Ovary (tissue), 9 donors: ENCODE results near the gene ENOX2. TPM values are rescaled to one million over a fixed set of nuclear protein-coding genes. Genes with fewer than 3 reads are reported as not detected.
"Not testable (repeated sequence)": the region's sequence is repeated elsewhere in the genome, so short reads cannot be mapped to it uniquely, and the experiment has no call there.

ENCODE experiments used
- DNase-seq, 5 donors: peaks; one replicate each; pipeline ENCODE4 v3.0.0-alpha.2; 2019 to 2020
- H3K27ac ChIP-seq, 2 donors: fragments of 200-600 bp; one replicate each; pipeline versions ENCODE4 v1.5.1 to v1.8.0; 2019 to 2022
- H3K27me3 ChIP-seq: fragments of 200-600 bp; one replicate; pipeline ENCODE4 v1.8.0; 2022
- H3K36me3 ChIP-seq: fragments of 200-600 bp; sonication (generic); one replicate; pipeline ENCODE4 v1.5.1; 2019
- H3K4me1 ChIP-seq: one replicate; pipeline ENCODE4 v1.8.1; 2013; ENCODE audit warnings: mild to moderate bottlenecking, moderate library complexity; ENCODE audit not compliant: insufficient read depth
- H3K4me3 ChIP-seq: fragments of 200-600 bp; sonication (generic); one replicate; pipeline ENCODE4 v1.5.1; 2017
- H3K9me3 ChIP-seq, 2 donors: fragments of 200-600 bp in 1 of 2; sonication (generic) in 1 of 2; one replicate each; pipeline versions ENCODE4 v1.5.1 to v1.8.1; 2013 to 2019; ENCODE audit warnings: mild to moderate bottlenecking in 1 of 2, moderate library complexity in 1 of 2
- EP300 ChIP-seq: sonication (generic); formaldehyde crosslinking; IDR thresholded peaks from one replicate; pipeline ENCODE4 v1.6.1; 2017; ENCODE audit warnings: antibody characterized with exemption
- POLR2A ChIP-seq: fragments of 450-650 bp; IDR thresholded peaks from one replicate; pipeline ENCODE4 v1.6.1; 2017; ENCODE audit warnings: antibody characterized with exemption, mild to moderate bottlenecking, moderate library complexity
- WGBS, 3 donors: extraction: QIAGEN DNeasy Blood & Tissue Kit in 1 of 3; methylation state at CpG; one replicate each; pipeline versions ENCODE4 v1.1.5 to v1.1.7; 2013 to 2017; 5-methylcytosine and 5-hydroxymethylcytosine counted together
- intact Hi-C, 4 donors: fragments of 100-400 bp; cut with DNase I; formaldehyde crosslinking; loops; one replicate each; pipeline versions ENCODE4 v1.11.0 to v1.15.1; 2022 to 2023
- polyA plus RNA-seq, 2 donors: library from polyadenylated mRNA; stranded (reverse); fragments of 200-250 nt in 1 of 2; fragments of 350-450 nt in 1 of 2; fragmentation: Illumina TruSeq in 1 of 2; extraction: RNeasy Lipid Tissue Mini Kit (QIAGEN cat#74804) in 1 of 2; gene quantifications; one replicate each; pipeline ENCODE4 v1.2.3, GENCODE V29; 2013 to 2014
- total RNA-seq, 7 donors: library from RNA; depleted of rRNA in 2 of 7; stranded (reverse); fragments of >200 nt in 2 of 7; fragmentation: NEBNext Ultra II Directional in 3 of 7; extraction: Animal tissue kit (Norgen Biotek cat#: 25700) in 3 of 7; gene quantifications; one replicate each; pipeline versions ENCODE4 v1.1.0 to v1.2.4, GENCODE V29; 2016 to 2023
- TF ChIP-seq, protein P1 (sequence below), 3 donors: fragments of 450-650 bp in 2 of 3; fragments of 200-600 bp in 1 of 3; IDR thresholded peaks; one replicate each; pipeline versions ENCODE4 v1.5.1 to v1.8.0; 2016 to 2022; ENCODE audit warnings: antibody characterized with exemption in 3 of 3, mild to moderate bottlenecking in 1 of 3
- donor health status: DM: no; HTN: no; CAD: no; lungs with moderate emphysema.
- donor health status: DM: no; HTN: no; CAD: no.
- donor health status: Bipolar disorder and iron deficiency.
- donor health status: DM: yes; HTN: yes; CAD: no.
- donor health status: DM: no; HTN: no; CAD: no.
- donor health status: DM: yes; HTN: yes; CAD: no.

The ENOX2 gene
- total and polyA plus RNA-seq, 9 donors = 5.4 to 17.8 (median 13.1) TPM

DNA sequence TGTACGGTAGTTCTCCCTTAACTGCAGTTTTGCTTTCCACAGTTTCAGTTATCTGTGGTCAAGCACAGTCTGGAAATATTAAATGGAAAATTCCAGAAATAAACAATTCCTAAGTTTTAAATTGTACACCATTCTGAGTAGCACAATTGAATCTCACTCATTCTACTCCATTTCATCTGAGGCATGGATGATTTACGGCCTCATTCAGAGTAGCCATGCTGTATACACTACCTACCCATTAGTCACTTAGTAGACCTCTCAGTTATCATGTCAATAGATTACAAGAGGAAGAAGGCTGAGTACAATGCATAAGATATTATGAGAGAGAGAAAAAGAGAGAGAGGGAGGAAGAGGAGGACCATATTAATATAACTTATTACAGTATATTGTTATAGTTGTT, 77.5 kb downstream of the ENOX2 start:
- 87 to 91% (median 91%) methylated on average over 2 of the region's 2 CpGs for WGBS, 3 donors
- intact Hi-C loops = no loop called here
- TF ChIP-seq EP300 (no peak), POLR2A (no peak)
- TF ChIP-seq, protein P1, sequence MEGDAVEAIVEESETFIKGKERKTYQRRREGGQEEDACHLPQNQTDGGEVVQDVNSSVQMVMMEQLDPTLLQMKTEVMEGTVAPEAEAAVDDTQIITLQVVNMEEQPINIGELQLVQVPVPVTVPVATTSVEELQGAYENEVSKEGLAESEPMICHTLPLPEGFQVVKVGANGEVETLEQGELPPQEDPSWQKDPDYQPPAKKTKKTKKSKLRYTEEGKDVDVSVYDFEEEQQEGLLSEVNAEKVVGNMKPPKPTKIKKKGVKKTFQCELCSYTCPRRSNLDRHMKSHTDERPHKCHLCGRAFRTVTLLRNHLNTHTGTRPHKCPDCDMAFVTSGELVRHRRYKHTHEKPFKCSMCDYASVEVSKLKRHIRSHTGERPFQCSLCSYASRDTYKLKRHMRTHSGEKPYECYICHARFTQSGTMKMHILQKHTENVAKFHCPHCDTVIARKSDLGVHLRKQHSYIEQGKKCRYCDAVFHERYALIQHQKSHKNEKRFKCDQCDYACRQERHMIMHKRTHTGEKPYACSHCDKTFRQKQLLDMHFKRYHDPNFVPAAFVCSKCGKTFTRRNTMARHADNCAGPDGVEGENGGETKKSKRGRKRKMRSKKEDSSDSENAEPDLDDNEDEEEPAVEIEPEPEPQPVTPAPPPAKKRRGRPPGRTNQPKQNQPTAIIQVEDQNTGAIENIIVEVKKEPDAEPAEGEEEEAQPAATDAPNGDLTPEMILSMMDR (IDR thresholded peaks at IDR 0.05) = no peak
- Histone ChIP-seq H3K36me3 (no peaks in the 10 kb centered on the region), H3K27ac (no peak overlapping the region), H3K4me1 (no peaks in the 10 kb centered on the region), H3K9me3 (no peaks in the 10 kb centered on the region), H3K4me3 (no peak overlapping the region), H3K27me3 (no peaks in the 10 kb centered on the region)
- DNase-seq = no peak

DNA sequence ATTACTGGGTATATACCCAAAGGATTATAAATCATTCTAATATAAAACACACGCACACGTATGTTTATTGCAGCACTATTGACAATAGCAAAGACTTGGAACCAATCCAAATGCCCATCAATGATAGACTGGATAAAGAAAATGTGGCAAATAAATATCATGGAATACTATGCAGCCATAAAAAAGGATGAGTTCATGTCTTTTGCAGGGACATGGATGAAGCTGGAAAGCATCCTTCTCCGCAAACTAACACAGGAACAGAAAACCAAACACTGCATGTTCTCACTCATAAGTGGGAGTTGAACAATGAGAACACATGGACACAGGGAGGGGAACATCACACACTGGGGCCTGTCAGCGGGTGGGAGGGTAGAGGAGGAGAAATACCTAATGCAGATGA, 83.6 kb downstream of the ENOX2 start:
- intact Hi-C loops = loop anchor here in 1 of 4 donors (5.0 kb wide), 1 partner anchor 922 kb away; no protein-coding TSS in a partner anchor

DNA sequence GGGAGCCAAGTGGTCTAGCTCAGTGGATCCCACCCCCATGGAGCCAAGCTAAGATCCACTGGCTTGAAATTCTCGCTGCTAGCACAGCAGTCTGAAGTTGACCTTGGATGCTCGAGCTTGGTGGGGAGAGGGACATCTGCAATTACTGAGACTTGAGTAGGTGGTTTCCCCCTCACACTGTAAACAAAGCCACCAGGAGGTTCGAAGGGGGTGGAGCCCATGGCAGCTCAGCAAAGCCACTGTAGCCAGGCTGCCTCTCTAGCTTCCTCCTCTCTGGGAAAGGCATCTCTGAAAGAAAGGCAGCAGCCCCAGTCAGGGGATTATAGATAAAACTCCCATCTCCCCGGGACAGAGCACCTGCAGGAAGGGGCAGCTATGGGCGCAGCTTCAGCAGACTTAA, 89.1 kb downstream of the ENOX2 start:
- H3K36me3 ChIP-seq, H3K4me3 ChIP-seq, DNase-seq, intact Hi-C loops, H3K27ac ChIP-seq, H3K4me1 ChIP-seq, H3K9me3 ChIP-seq, H3K27me3 ChIP-seq: not testable (repeated sequence)
- WGBS, 3 donors = 64 to 75% (median 71%) methylated on average over 5 of the region's 5 CpGs

More for the DNA sequence above, 83.6 kb downstream of the ENOX2 start:
- DNase-seq, H3K4me1 ChIP-seq, H3K36me3 ChIP-seq, H3K27me3 ChIP-seq, H3K27ac ChIP-seq, H3K4me3 ChIP-seq, H3K9me3 ChIP-seq: not testable (repeated sequence)
- 81 to 89% (median 88%) methylated on average over 4 of the region's 4 CpGs for WGBS, 3 donors

DNA sequence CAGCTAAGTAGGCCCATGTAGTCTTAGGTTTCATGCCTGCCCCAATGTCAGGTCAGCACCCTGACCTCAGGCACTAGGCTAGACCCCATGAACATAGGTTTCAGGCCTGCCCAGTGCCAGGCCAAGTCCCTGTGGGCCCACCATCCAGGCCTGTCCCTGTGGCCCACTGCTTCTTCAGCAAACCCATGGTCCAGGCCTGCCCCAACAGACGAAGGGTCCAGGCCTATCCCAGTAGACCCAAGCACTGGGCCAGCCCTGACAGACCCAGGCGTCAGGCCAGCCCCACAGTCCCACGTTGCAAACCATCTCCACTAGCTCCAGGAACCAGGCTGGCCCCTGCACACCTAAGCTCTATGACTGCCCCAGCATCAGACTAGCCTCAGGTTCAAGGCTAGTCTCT, 92.4 kb downstream of the ENOX2 start:
- 73 to 90% (median 76%) methylated on average over 3 of the region's 3 CpGs for WGBS, 3 donors
- no peak for DNase-seq
- Histone ChIP-seq H3K36me3 (no peaks in the 10 kb centered on the region), H3K4me3 (no peak overlapping the region), H3K9me3 (no peaks in the 10 kb centered on the region), H3K27ac (no peak overlapping the region), H3K27me3 (no peaks in the 10 kb centered on the region), H3K4me1 (no peaks in the 10 kb centered on the region)
- TF ChIP-seq POLR2A (no peak), EP300 (no peak)
- TF ChIP-seq, protein P1 (IDR thresholded peaks at IDR 0.05) = no peak
- intact Hi-C loops = no loop called here

DNA sequence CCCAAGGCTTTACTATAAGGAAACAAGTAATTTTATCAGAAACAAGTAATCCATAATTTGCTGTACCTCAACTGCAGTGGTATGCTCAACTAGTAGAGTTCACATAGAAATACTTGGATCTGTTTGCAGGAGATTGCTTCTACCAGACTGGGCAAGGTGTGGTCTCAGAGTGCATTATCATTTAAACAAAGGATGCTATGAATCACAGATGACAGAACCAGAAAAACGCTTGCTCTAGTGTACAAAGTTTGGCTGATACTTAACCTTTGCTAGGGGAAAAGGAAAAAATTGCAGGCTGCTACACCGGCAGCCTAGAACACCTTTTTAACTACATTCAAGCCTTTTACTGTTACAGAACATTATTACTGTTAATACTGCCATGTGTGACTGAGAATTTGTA, 97.1 kb downstream of the ENOX2 start:
- intact Hi-C loops = no loop called here
- H3K9me3 ChIP-seq = no peaks in the 10 kb centered on the region
- no peak for TF ChIP-seq EP300
- TF ChIP-seq POLR2A = no peak
- TF ChIP-seq, protein P1 (IDR thresholded peaks at IDR 0.05) = no peak

DNA sequence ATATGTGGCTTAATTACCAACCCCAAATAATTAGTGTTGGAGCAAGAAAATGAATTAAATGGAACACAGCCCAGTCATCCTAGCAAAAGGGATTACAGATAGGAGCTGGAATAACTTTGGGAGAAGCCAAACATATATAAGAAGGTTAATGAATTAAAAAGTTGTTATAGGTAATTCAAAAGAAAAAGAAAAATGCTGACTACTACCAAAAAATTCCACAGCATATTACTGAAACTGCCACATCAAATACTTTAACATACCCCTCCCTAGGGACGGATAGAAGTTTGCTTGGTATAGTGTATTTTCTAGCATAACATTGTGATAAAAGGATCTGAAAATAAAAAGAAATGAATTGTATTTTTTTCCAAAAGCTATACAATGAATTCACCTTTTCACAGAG, 99.5 kb downstream of the ENOX2 start:
- Histone ChIP-seq H3K4me1 (no peaks in the 10 kb centered on the region), H3K9me3 (no peaks in the 10 kb centered on the region), H3K27ac (no peak overlapping the region), H3K27me3 (no peaks in the 10 kb centered on the region), H3K36me3 (no peaks in the 10 kb centered on the region), H3K4me3 (no peak overlapping the region)
- 63 to 70% (median 70%) methylated on average over 1 of the region's 1 CpG for WGBS, 3 donors
- DNase-seq = no peak
- TF ChIP-seq EP300 (no peak), POLR2A (no peak)
- TF ChIP-seq, protein P1 (IDR thresholded peaks at IDR 0.05) = no peak
- intact Hi-C loops = no loop called here

More for the DNA sequence above, 97.1 kb downstream of the ENOX2 start:
- H3K4me1 ChIP-seq = no peaks in the 10 kb centered on the region
- no peaks in the 10 kb centered on the region for H3K36me3 ChIP-seq
- H3K4me3 ChIP-seq = no peak overlapping the region
- no peaks in the 10 kb centered on the region for H3K27me3 ChIP-seq
- WGBS, 3 donors = 47 to 57% (median 48%) methylated on average over 2 of the region's 2 CpGs
- no peak overlapping the region for H3K27ac ChIP-seq
- no peak for DNase-seq
